Calu3 (cell line): ENCODE measurements around the gene TNIK. TPM values are rescaled to one million over a fixed set of nuclear protein-coding genes. Genes with fewer than 3 reads are reported as not detected.

Source experiments
- BruUV-seq: library from RNA; stranded (reverse); fragments of 400-500 nt; replicated peaks from 2 replicates; lab custom pipeline; 2021; lab: Mats Ljungman, UMichigan
- CTCF ChIA-PET: fragments of 300-600 bp; sonication (Branson Sonifier 250); formaldehyde crosslinking; loops from one replicate; lab custom pipeline; 2022; ENCODE audit warnings: antibody characterized with exemption; lab: Charles Lee
- DNase-seq: peaks from one replicate; pipeline ENCODE4 v3.0.0; 2022
- H3K27ac Mint-ChIP-seq: one replicate; pipeline ENCODE4 v1.8.0; 2022; ENCODE audit warnings: mixed read lengths; ENCODE audit not compliant: unreplicated experiment
- H3K27me3 Mint-ChIP-seq: one replicate; pipeline ENCODE4 v1.8.0; 2022; ENCODE audit warnings: mixed read lengths; ENCODE audit not compliant: unreplicated experiment
- H3K36me3 Mint-ChIP-seq: one replicate; pipeline ENCODE4 v1.8.0; 2022; ENCODE audit warnings: mild to moderate bottlenecking, moderate library complexity, mixed read lengths; ENCODE audit not compliant: insufficient read depth, unreplicated experiment
- H3K4me1 Mint-ChIP-seq: one replicate; pipeline ENCODE4 v1.8.0; 2022; ENCODE audit warnings: mild to moderate bottlenecking, low read depth, mixed read lengths; ENCODE audit not compliant: unreplicated experiment
- H3K4me3 Mint-ChIP-seq: one replicate; pipeline ENCODE4 v1.8.0; 2022; ENCODE audit warnings: mild to moderate bottlenecking, low read depth, moderate library complexity, mixed read lengths; ENCODE audit not compliant: unreplicated experiment
- H3K9me3 Mint-ChIP-seq: one replicate; pipeline ENCODE4 v1.8.0; 2022; ENCODE audit warnings: low read depth, mixed read lengths; ENCODE audit not compliant: unreplicated experiment
- CTCF ChIP-seq: fragments of 200-600 bp; IDR thresholded peaks from one replicate; pipeline ENCODE4 v1.8.0; 2022; ENCODE audit warnings: antibody characterized with exemption; ENCODE audit not compliant: unreplicated experiment
- intact Hi-C: fragments of 100-400 bp; cut with micrococcal nuclease; formaldehyde crosslinking; loops from one replicate; pipeline ENCODE4 v1.10.0; 2022; ENCODE audit not compliant: unreplicated experiment
- total RNA-seq: library from RNA; stranded (reverse); gene quantifications from 2 replicates; pipeline ENCODE4 v1.2.3, GENCODE V29; 2022

Gene TNIK
- total RNA-seq, 1 experiment from 2014 or later: 19.7 TPM

GRCh38 chr3:171116824-171117395 is 343.3 kb downstream of the TNIK start:
- TF ChIP-seq CTCF: no peak
- H3K9me3 Mint-ChIP-seq: peaks cover 2% of the 10 kb centered on the region
- no TSS peak for BruUV-seq
- H3K4me1 Mint-ChIP-seq: peaks cover 10% of the 10 kb centered on the region
- no peak overlapping the region for H3K27ac Mint-ChIP-seq
- no peaks in the 10 kb centered on the region for H3K36me3 Mint-ChIP-seq
- intact Hi-C loops: no loop called here
- no peaks in the 10 kb centered on the region for H3K27me3 Mint-ChIP-seq
- no peak for DNase-seq
- H3K4me3 Mint-ChIP-seq: no peak overlapping the region
- CTCF ChIA-PET: no interaction called here

GRCh38 chr3:171116365-171116764 is 343.8 kb downstream of the TNIK start:
- intact Hi-C loops: no loop called here
- H3K4me1 Mint-ChIP-seq: peaks cover 10% of the 10 kb centered on the region
- no peak for TF ChIP-seq CTCF
- CTCF ChIA-PET: no interaction called here
- no peak overlapping the region for H3K27ac Mint-ChIP-seq
- peaks cover 2% of the 10 kb centered on the region for H3K9me3 Mint-ChIP-seq
- no peak overlapping the region for H3K4me3 Mint-ChIP-seq
- BruUV-seq: no TSS peak
- H3K36me3 Mint-ChIP-seq: no peaks in the 10 kb centered on the region
- DNase-seq: no peak
- no peaks in the 10 kb centered on the region for H3K27me3 Mint-ChIP-seq

GRCh38 chr3:171115667-171116066 is 344.5 kb downstream of the TNIK start:
- Mint-ChIP-seq H3K4me1 (peaks cover 10% of the 10 kb centered on the region), H3K27me3 (no peaks in the 10 kb centered on the region), H3K4me3 (no peak overlapping the region), H3K27ac (no peak overlapping the region), H3K9me3 (peaks cover 2% of the 10 kb centered on the region), H3K36me3 (no peaks in the 10 kb centered on the region)
- TF ChIP-seq CTCF: no peak
- DNase-seq: no peak
- intact Hi-C loops: no loop called here
- CTCF ChIA-PET: no interaction called here
- no TSS peak for BruUV-seq

GRCh38 chr3:171113716-171114115 is 346.5 kb downstream of the TNIK start:
- H3K27me3 Mint-ChIP-seq: no peaks in the 10 kb centered on the region
- intact Hi-C loops: no loop called here
- TF ChIP-seq CTCF: no peak
- no peaks in the 10 kb centered on the region for H3K36me3 Mint-ChIP-seq
- peaks cover 10% of the 10 kb centered on the region for H3K4me1 Mint-ChIP-seq
- CTCF ChIA-PET: interaction anchor here (0.7 to 1.4 kb wide), 4 partner anchors 12 to 152 kb away, joined by 3 to 4 read pairs (median 4); no protein-coding TSS in a partner anchor
- no peak overlapping the region for H3K4me3 Mint-ChIP-seq
- BruUV-seq: no TSS peak
- DNase-seq: no peak
- H3K27ac Mint-ChIP-seq: no peak overlapping the region
- no peaks in the 10 kb centered on the region for H3K9me3 Mint-ChIP-seq
